ENCODE measurements around the gene THEMIS.

GRCh38 chr6:127886603-127887002 lies 14.3 kb downstream of the THEMIS start:
- no peak for TF ChIP-seq CTCF (IDR thresholded peaks at IDR 0.05)
- TF ChIP-seq POLR2A (IDR thresholded peaks at IDR 0.05): no peak

All from heart left ventricle (tissue), 13 donors.